Liver (tissue), 9 donors: ENCODE data around the gene SPOP. TPM values are rescaled to one million over a fixed set of nuclear protein-coding genes. Genes with fewer than 3 reads are reported as not detected.

ENCODE experiments used
- DNase-seq: peaks from one replicate; pipeline ENCODE4 v3.0.0-alpha.2; 2017; ENCODE audit warnings: low spot score
- H3K27ac ChIP-seq, 2 donors: one replicate each; pipeline ENCODE4 v1.7.0; 2013; ENCODE audit warnings: inconsistent platforms in 2 of 2, low read length in 2 of 2, control low read depth in 1 of 2, low read depth in 1 of 2, mild to moderate bottlenecking in 1 of 2
- H3K27me3 ChIP-seq, 4 donors: one replicate each; pipeline versions ENCODE4 v1.6.1 to v1.7.0; 2013; ENCODE audit warnings: low read length in 3 of 4, inconsistent platforms in 1 of 4, mild to moderate bottlenecking in 1 of 4, moderate library complexity in 1 of 4; ENCODE audit not compliant: control insufficient read depth in 4 of 4, insufficient read depth in 4 of 4
- H3K36me3 ChIP-seq, 4 donors: one replicate each; pipeline versions ENCODE4 v1.6.1 to v1.7.0; 2013; ENCODE audit warnings: low read length in 3 of 4, mild to moderate bottlenecking in 3 of 4, low read depth in 1 of 4, moderate library complexity in 1 of 4; ENCODE audit not compliant: control insufficient read depth in 4 of 4, insufficient read depth in 3 of 4
- H3K4me1 ChIP-seq, 4 donors: one replicate each; pipeline versions ENCODE4 v1.6.1 to v1.7.0; 2013; ENCODE audit warnings: low read length in 3 of 4, mild to moderate bottlenecking in 3 of 4, moderate library complexity in 1 of 4; ENCODE audit not compliant: control insufficient read depth in 4 of 4, insufficient read depth in 4 of 4
- H3K4me3 ChIP-seq, 3 donors: one replicate each; pipeline versions ENCODE4 v1.6.1 to v1.7.0; 2013; ENCODE audit warnings: low read length in 3 of 3, control low read depth in 1 of 3, low read depth in 1 of 3, mild to moderate bottlenecking in 1 of 3
- H3K9ac ChIP-seq, 2 donors: one replicate each; pipeline ENCODE4 v1.7.0; 2013; ENCODE audit warnings: low read length in 2 of 2, mild to moderate bottlenecking in 2 of 2, moderate library complexity in 2 of 2, control low read depth in 1 of 2, low read depth in 1 of 2
- H3K9me3 ChIP-seq, 4 donors: one replicate each; pipeline versions ENCODE4 v1.6.1 to v1.7.0; 2013; ENCODE audit warnings: low read length in 3 of 4; ENCODE audit not compliant: control insufficient read depth in 4 of 4
- EGR1 ChIP-seq, 2 donors: IDR thresholded peaks; 2 replicates each; pipeline ENCODE4 v1.6.1; 2016 to 2018; ENCODE audit warnings: antibody characterized with exemption in 2 of 2, low read depth in 2 of 2
- FOXA1 ChIP-seq: IDR thresholded peaks from 2 replicates; pipeline ENCODE4 v1.6.1; 2016; ENCODE audit warnings: antibody characterized with exemption
- FOXA2 ChIP-seq: IDR thresholded peaks from 2 replicates; pipeline ENCODE4 v1.6.1; 2016; ENCODE audit warnings: antibody characterized with exemption
- GABPA ChIP-seq, 2 donors: IDR thresholded peaks in 1 of 2; conservative IDR thresholded peaks in 1 of 2; 2 replicates each; pipeline ENCODE4 v1.6.1; 2016; ENCODE audit warnings: antibody characterized with exemption in 2 of 2, mild to moderate bottlenecking in 1 of 2, moderate library complexity in 1 of 2
- HNF4A ChIP-seq, 2 donors: conservative IDR thresholded peaks; 2 replicates each; pipeline ENCODE4 v1.6.1; 2016; ENCODE audit warnings: antibody characterized with exemption in 2 of 2, mild to moderate bottlenecking in 2 of 2
- JUND ChIP-seq, 2 donors: IDR thresholded peaks; 2 replicates each; pipeline ENCODE4 v1.6.1; 2016; ENCODE audit warnings: antibody characterized with exemption in 2 of 2
- NR2F2 ChIP-seq: IDR thresholded peaks from 2 replicates; pipeline ENCODE4 v1.6.1; 2016; ENCODE audit warnings: antibody characterized with exemption
- RAD21 ChIP-seq, 2 donors: IDR thresholded peaks; 2 replicates each; pipeline ENCODE4 v1.6.1; 2016; ENCODE audit warnings: antibody characterized with exemption in 2 of 2, mild to moderate bottlenecking in 2 of 2
- RXRA ChIP-seq, 2 donors: IDR thresholded peaks; 2 replicates each; pipeline ENCODE4 v1.6.1; 2017 to 2018; ENCODE audit warnings: antibody characterized with exemption in 2 of 2, mild to moderate bottlenecking in 1 of 2
- SP1 ChIP-seq: IDR thresholded peaks from 2 replicates; pipeline ENCODE4 v1.6.1; 2018; ENCODE audit warnings: antibody characterized with exemption, mild to moderate bottlenecking
- TAF1 ChIP-seq: conservative IDR thresholded peaks from 2 replicates; pipeline ENCODE4 v1.6.1; 2016; ENCODE audit warnings: antibody characterized with exemption, mild to moderate bottlenecking
- YY1 ChIP-seq: IDR thresholded peaks from 2 replicates; pipeline ENCODE4 v1.6.1; 2016; ENCODE audit warnings: antibody characterized with exemption, mild to moderate bottlenecking
- WGBS: extraction: QIAGEN DNeasy Blood & Tissue Kit; methylation state at CpG from one replicate; pipeline ENCODE4 v1.1.7; 2013; 5-methylcytosine and 5-hydroxymethylcytosine counted together
- polyA plus RNA-seq, 2 donors: library from polyadenylated mRNA; stranded (reverse) in 1 of 2; unstranded in 1 of 2; fragments of 200-250 nt in 1 of 2; fragments of >200 nt in 1 of 2; fragmentation: Nextera tagmentation in 1 of 2; extraction: Ambion mirVana in 1 of 2; gene quantifications; one replicate each; pipeline versions ENCODE4 v1.2.1 to v1.2.3, GENCODE V29; 2013 to 2015
- total RNA-seq, 2 donors: library from RNA; depleted of rRNA; stranded (reverse); fragments of >200 nt; gene quantifications; one replicate each; pipeline ENCODE4 v1.2.3, GENCODE V29; 2014
- TF ChIP-seq, protein P1 (sequence below): IDR thresholded peaks from 2 replicates; pipeline ENCODE4 v1.6.1; 2016; ENCODE audit warnings: antibody characterized with exemption, mild to moderate bottlenecking
- TF ChIP-seq, protein P2 (sequence below): IDR thresholded peaks from 2 replicates; pipeline ENCODE4 v1.6.1; 2016; ENCODE audit warnings: antibody characterized with exemption
- TF ChIP-seq, protein P3 (sequence below): fragments of 150-350 bp; IDR thresholded peaks from 2 replicates; pipeline ENCODE4 v1.5.1; 2017; ENCODE audit warnings: improper control_type of control experiment, low read depth, low read length; ENCODE audit not compliant: missing input control
- TF ChIP-seq, protein P4 (sequence below): IDR thresholded peaks from 2 replicates; pipeline ENCODE4 v1.6.1; 2016; ENCODE audit warnings: antibody characterized with exemption
- TF ChIP-seq, protein P5 (sequence below): IDR thresholded peaks from 2 replicates; pipeline ENCODE4 v1.6.1; 2016; ENCODE audit warnings: antibody characterized with exemption
- donor health status: healthy.
- donor health status: healthy.
- donor health status: healthy.
- donor health status: healthy.
- donor health status: healthy.

SPOP gene
- total and polyA plus RNA-seq, 4 donors: 21.6 to 50.8 (median 42.4) TPM

DNA sequence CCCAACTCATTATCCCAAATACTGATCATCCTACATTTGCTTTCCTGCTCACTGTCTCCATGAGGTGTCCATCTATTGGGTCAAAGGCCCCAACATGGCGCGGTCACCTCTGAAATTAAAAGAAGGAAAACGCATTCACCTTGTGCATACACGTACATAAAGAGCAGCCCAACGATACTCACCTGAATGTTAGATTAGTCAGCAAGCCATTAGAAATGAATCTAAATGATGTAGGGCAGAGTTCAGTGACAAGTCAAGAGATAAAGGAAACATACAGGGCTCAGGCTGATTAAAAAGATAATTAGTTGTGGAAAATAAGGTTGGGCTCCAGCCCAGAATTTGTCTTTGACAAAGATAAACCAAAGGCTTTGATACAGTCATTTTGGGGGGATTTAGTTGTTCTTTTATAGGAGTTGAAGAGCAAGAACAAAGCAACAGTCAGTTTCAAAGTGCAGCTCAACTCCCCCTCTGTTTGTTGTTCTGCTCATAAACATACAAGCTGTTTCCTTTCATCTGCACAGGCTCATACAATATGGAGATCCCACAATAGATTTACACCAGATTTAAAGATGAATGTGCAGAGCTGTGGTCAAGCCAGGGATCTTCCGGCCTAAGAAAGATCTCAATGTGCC is 81.2 kb downstream of the SPOP start:
- no peak overlapping the region for H3K4me3 ChIP-seq
- H3K9ac ChIP-seq: no peak overlapping the region
- H3K9me3 ChIP-seq: no peaks in the 10 kb centered on the region
- TF ChIP-seq, protein P1, sequence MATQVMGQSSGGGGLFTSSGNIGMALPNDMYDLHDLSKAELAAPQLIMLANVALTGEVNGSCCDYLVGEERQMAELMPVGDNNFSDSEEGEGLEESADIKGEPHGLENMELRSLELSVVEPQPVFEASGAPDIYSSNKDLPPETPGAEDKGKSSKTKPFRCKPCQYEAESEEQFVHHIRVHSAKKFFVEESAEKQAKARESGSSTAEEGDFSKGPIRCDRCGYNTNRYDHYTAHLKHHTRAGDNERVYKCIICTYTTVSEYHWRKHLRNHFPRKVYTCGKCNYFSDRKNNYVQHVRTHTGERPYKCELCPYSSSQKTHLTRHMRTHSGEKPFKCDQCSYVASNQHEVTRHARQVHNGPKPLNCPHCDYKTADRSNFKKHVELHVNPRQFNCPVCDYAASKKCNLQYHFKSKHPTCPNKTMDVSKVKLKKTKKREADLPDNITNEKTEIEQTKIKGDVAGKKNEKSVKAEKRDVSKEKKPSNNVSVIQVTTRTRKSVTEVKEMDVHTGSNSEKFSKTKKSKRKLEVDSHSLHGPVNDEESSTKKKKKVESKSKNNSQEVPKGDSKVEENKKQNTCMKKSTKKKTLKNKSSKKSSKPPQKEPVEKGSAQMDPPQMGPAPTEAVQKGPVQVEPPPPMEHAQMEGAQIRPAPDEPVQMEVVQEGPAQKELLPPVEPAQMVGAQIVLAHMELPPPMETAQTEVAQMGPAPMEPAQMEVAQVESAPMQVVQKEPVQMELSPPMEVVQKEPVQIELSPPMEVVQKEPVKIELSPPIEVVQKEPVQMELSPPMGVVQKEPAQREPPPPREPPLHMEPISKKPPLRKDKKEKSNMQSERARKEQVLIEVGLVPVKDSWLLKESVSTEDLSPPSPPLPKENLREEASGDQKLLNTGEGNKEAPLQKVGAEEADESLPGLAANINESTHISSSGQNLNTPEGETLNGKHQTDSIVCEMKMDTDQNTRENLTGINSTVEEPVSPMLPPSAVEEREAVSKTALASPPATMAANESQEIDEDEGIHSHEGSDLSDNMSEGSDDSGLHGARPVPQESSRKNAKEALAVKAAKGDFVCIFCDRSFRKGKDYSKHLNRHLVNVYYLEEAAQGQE: no peak
- no peak for TF ChIP-seq FOXA1
- no peak for TF ChIP-seq TAF1
- no peak for TF ChIP-seq SP1
- no peak for TF ChIP-seq EGR1 (IDR thresholded peaks at IDR 0.05; ENCODE audit: low read depth in 2 of 2)
- no peak for TF ChIP-seq RAD21 (IDR thresholded peaks at IDR 0.05)
- TF ChIP-seq YY1: no peak
- TF ChIP-seq, protein P2, sequence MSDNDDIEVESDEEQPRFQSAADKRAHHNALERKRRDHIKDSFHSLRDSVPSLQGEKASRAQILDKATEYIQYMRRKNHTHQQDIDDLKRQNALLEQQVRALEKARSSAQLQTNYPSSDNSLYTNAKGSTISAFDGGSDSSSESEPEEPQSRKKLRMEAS: no peak
- TF ChIP-seq, protein P3, sequence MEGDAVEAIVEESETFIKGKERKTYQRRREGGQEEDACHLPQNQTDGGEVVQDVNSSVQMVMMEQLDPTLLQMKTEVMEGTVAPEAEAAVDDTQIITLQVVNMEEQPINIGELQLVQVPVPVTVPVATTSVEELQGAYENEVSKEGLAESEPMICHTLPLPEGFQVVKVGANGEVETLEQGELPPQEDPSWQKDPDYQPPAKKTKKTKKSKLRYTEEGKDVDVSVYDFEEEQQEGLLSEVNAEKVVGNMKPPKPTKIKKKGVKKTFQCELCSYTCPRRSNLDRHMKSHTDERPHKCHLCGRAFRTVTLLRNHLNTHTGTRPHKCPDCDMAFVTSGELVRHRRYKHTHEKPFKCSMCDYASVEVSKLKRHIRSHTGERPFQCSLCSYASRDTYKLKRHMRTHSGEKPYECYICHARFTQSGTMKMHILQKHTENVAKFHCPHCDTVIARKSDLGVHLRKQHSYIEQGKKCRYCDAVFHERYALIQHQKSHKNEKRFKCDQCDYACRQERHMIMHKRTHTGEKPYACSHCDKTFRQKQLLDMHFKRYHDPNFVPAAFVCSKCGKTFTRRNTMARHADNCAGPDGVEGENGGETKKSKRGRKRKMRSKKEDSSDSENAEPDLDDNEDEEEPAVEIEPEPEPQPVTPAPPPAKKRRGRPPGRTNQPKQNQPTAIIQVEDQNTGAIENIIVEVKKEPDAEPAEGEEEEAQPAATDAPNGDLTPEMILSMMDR: no peak
- no peak for TF ChIP-seq NR2F2
- TF ChIP-seq, protein P4, sequence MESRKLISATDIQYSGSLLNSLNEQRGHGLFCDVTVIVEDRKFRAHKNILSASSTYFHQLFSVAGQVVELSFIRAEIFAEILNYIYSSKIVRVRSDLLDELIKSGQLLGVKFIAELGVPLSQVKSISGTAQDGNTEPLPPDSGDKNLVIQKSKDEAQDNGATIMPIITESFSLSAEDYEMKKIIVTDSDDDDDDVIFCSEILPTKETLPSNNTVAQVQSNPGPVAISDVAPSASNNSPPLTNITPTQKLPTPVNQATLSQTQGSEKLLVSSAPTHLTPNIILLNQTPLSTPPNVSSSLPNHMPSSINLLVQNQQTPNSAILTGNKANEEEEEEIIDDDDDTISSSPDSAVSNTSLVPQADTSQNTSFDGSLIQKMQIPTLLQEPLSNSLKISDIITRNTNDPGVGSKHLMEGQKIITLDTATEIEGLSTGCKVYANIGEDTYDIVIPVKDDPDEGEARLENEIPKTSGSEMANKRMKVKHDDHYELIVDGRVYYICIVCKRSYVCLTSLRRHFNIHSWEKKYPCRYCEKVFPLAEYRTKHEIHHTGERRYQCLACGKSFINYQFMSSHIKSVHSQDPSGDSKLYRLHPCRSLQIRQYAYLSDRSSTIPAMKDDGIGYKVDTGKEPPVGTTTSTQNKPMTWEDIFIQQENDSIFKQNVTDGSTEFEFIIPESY: no peak
- no peak for TF ChIP-seq JUND (IDR thresholded peaks at IDR 0.05)
- TF ChIP-seq FOXA2: no peak
- no peak for TF ChIP-seq GABPA (IDR thresholded peaks at IDR 0.05 in 1 of 2, conservative IDR thresholded peaks at IDR 0.05 in 1 of 2)
- no peak for TF ChIP-seq HNF4A (conservative IDR thresholded peaks at IDR 0.05)
- TF ChIP-seq, protein P5, sequence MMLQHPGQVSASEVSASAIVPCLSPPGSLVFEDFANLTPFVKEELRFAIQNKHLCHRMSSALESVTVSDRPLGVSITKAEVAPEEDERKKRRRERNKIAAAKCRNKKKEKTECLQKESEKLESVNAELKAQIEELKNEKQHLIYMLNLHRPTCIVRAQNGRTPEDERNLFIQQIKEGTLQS: no peak
- TF ChIP-seq RXRA (IDR thresholded peaks at IDR 0.05): no peak
- H3K27ac ChIP-seq: no peak overlapping the region
- no peak for DNase-seq
- peaks cover 0 to 4% (median 0%) of the 10 kb centered on the region in 4 donors for H3K4me1 ChIP-seq
- no peaks in the 10 kb centered on the region for H3K27me3 ChIP-seq
- WGBS: 94% methylated on average over 6 of the region's 6 CpGs
- peaks cover 15 to 52% (median 37%) of the 10 kb centered on the region in 4 donors for H3K36me3 ChIP-seq
